Stimulated activated naive CD8-positive, alpha-beta T cell treated with anti-CD3 and anti-CD28 coated beads, Interleukin-15, amount 100 ng/mL, for 72 hours (primary cell): ENCODE data around the gene TGFA.

ENCODE experiments used
- ATAC-seq: fragments of 150-1000 bp; cut with Tn5 transposase; 2 replicates; pipeline ENCODE4 v1.10.0; 2021; ENCODE audit warnings: mild to moderate bottlenecking, moderate library complexity
- DNase-seq, 2 donors: peaks; one replicate each; pipeline ENCODE4 v3.0.0; 2021 to 2022
- H3K27ac Mint-ChIP-seq, 2 donors: one replicate each; pipeline ENCODE4 v1.8.0; 2022; ENCODE audit warnings: mild to moderate bottlenecking in 2 of 2, mixed read lengths in 2 of 2, moderate library complexity in 2 of 2
- H3K27me3 Mint-ChIP-seq: one replicate; pipeline ENCODE4 v1.8.0; 2022; ENCODE audit warnings: mixed read lengths
- H3K4me1 Mint-ChIP-seq: one replicate; pipeline ENCODE4 v1.8.0; 2022; ENCODE audit warnings: mild to moderate bottlenecking, mixed read lengths
- H3K4me3 Mint-ChIP-seq, 2 donors: one replicate each; pipeline ENCODE4 v1.8.0; 2022; ENCODE audit warnings: mild to moderate bottlenecking in 2 of 2, mixed read lengths in 2 of 2, moderate library complexity in 1 of 2
- H3K9me3 Mint-ChIP-seq, 2 donors: one replicate each; pipeline ENCODE4 v1.8.0; 2022; ENCODE audit warnings: mixed read lengths in 2 of 2

The TGFA gene

DNA sequence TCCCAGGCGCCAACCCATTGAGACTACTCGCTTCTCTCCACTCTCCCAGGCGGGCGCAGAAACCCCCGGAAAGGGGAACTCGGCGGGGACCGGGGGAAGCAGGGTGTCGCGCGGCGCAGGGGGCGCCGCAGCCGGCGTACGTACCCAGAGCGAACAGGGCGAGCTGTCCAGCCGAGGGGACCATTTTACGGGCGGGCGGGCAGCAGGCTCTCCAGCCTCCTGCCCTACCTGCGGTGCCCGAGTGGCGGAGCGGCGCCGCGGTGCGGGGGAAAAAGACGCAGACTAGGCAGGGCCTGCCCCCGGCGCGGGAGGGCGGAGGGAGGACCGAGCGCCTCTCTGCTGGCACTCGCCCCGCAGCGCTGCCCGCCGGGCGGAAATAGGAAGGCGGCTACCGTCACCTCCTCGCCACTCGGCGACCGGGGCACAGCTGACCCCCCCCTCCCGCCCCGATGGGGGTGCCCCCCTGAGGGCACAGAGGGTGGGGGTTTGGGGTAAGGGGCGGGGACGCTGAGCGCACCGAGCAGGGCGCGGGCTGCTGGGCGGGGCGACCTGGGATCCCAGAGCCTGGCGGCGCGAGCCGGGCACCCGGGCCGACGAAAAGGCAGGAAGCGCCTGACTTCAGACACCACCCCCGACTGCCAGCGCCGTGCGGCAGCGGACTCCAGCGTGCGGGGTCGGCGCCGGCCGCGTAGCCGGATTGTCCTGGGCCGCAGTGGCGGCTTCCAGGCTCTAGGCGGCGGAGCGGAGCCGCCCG lies at the start of gene TGFA:
TGFA (minus strand) TSS at position 243 of the 754 bp plus-strand sequence; CDS start at position 184, 59 bp downstream.
- H3K4me3 Mint-ChIP-seq, result peak within 1 kb of the TSS; percentile 85 to 97
- DNase-seq, result peak; percentile 78 to 81
- peaks cover 35% of the 10 kb centered on the region for H3K27me3 Mint-ChIP-seq
- peak; percentile 89 for ATAC-seq
- H3K27ac Mint-ChIP-seq, result peak within 1 kb of the TSS; percentile 64 to 98
- peaks cover 33% of the 10 kb centered on the region for H3K4me1 Mint-ChIP-seq
- no peaks in the 10 kb centered on the region for H3K9me3 Mint-ChIP-seq

DNA sequence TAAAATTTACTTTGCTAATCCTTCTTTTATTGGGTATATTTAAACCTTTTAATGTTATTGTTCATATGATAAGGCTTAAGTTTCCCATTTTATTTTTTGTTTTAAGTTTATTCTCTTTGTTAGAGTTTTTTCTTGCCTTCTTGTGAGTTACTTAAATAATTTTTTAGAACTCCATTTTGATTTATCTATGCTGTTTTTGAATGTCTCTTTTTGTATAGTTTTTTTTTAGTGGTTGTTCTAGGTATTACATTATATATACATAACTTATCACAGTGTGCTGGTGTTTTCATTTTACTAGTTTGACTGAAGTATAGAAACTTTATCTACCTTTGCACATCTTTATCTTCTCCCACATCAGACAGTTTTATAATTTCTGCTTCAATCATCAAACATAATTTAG lies 49.4 kb upstream of the TGFA start:
- H3K27me3 Mint-ChIP-seq, result peaks cover 7% of the 10 kb centered on the region
- no peaks in the 10 kb centered on the region for H3K4me1 Mint-ChIP-seq
- no peak overlapping the region for H3K4me3 Mint-ChIP-seq
- DNase-seq (no peak), ATAC-seq (no peak)
- peaks cover 0 to 3% of the 10 kb centered on the region in 2 donors for H3K9me3 Mint-ChIP-seq
- no peak overlapping the region for H3K27ac Mint-ChIP-seq

DNA sequence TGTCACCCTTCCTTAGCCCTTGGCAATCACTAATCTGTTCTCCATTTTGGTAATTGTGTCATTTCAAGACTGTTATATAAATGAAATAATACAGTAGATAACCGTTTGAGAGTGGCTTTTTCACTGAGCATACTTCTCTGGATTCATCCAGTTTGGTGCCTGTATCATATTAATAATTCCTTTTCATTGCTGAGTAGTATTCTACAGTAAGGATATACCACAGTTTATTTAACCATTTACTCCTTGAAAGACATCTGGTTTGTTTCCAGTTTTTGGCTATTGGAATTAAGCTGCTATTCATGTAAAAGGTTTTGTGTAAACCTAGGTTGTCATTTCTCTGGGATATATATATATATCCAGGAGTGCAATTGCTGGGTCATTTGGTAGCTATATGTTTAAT lies 44.6 kb upstream of the TGFA start:
- H3K27ac Mint-ChIP-seq, result no peak overlapping the region
- no peak overlapping the region for H3K4me3 Mint-ChIP-seq
- ATAC-seq (no peak), DNase-seq (no peak)
- H3K4me1 Mint-ChIP-seq, result peaks cover 7% of the 10 kb centered on the region
- peaks cover 0 to 3% of the 10 kb centered on the region in 2 donors for H3K9me3 Mint-ChIP-seq
- H3K27me3 Mint-ChIP-seq, result peaks cover 7% of the 10 kb centered on the region

DNA sequence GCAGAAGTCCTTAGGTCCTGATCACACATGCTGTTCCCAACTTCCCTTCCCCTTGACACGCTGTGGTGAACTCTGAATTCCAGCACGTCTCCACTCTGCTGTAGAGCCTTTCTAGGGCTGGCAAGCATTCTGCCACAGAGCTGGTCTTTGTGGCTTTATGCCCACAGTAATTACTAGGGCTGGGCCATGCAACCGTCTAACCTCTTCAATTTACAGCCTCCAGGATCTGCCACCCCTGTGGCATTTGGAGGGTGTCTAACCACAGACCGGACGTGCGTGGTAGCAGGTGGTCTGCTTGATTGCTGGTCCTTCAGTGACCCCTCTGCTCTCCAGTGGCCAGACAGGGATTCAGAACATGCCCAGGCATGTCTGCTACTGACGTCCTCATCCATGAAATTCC lies 43.1 kb upstream of the TGFA start:
- peak overlapping the region; percentile 35 to 45 for H3K27ac Mint-ChIP-seq
- no peak for ATAC-seq
- DNase-seq, result no peak
- peaks cover 0 to 3% of the 10 kb centered on the region in 2 donors for H3K9me3 Mint-ChIP-seq
- H3K4me1 Mint-ChIP-seq, result peaks cover 7% of the 10 kb centered on the region
- peaks cover 7% of the 10 kb centered on the region for H3K27me3 Mint-ChIP-seq
- no peak overlapping the region for H3K4me3 Mint-ChIP-seq

DNA sequence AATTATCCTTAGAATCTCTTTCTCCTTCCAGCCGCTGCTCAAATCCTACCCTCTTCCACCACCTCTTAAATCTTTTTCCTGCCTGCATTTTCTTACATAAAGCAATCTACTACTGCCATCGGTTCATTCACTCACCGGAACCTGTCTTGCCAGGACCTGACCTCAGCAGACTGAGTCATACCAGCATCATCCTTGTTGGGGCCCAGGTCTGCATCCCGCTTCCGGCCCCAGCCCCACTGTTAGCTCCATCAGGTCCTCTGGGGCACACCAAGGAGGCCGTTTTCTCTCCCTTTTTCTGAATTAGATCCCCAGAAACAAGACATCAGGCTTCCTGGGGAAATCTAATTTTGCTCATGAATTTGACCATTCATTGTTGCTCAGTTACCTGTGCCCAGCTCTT lies 42.7 kb upstream of the TGFA start:
- no peak for DNase-seq

DNA sequence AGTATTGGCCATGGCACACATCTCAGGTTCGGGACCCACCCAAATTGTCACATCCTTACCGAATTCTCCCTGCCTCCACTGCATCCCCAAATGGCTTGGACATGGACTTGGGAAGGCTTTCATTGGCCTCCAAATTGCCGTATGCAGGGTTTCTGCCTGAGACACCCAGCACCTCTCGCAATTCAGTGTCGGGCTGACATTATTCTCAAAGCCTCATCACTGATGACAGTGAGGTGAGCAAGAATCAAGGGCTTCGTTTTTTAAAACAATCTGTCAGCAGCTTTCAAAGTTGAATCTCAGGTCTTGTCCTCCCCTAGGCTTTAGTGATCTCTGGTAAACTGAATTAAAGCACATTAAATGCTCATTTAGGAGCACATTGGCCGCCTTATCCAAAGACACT lies 29.5 kb upstream of the TGFA start:
- Mint-ChIP-seq H3K27me3 (no peaks in the 10 kb centered on the region), H3K4me1 (peaks cover 23% of the 10 kb centered on the region), H3K9me3 (no peaks in the 10 kb centered on the region), H3K4me3 (no peak overlapping the region), H3K27ac (no peak overlapping the region)
- DNase-seq (no peak), ATAC-seq (no peak)

More for the DNA sequence above, 42.7 kb upstream of the TGFA start:
- Mint-ChIP-seq H3K27me3 (peaks cover 7% of the 10 kb centered on the region), H3K4me3 (no peak overlapping the region), H3K9me3 (peaks cover 0 to 3% of the 10 kb centered on the region in 2 donors), H3K27ac (peak overlapping the region in 1 of 2 donors; percentile 35), H3K4me1 (peaks cover 7% of the 10 kb centered on the region)
- ATAC-seq, result no peak

DNA sequence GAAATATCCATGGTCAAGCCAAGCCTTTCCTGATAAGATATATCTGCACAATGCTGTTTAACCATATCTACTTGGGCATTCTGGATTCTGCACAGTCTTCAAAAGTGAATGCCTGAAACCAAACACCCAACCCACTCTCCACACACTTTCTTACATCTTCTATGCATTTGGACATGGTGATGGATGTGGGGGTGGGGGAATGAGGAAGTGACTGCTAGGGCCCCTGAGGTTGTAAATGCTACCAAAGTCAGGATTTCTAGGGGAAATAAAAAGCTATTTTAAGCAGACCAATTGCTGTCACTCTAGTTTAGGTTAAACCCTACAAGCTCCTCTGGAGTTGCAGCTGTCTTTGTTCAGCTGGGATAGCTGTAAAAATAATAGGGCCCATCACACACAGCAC lies 26.7 kb upstream of the TGFA start:
- Mint-ChIP-seq H3K27ac (no peak overlapping the region), H3K4me1 (peaks cover 23% of the 10 kb centered on the region), H3K27me3 (peaks cover 7% of the 10 kb centered on the region), H3K4me3 (no peak overlapping the region), H3K9me3 (no peaks in the 10 kb centered on the region)
- ATAC-seq (no peak), DNase-seq (no peak)

DNA sequence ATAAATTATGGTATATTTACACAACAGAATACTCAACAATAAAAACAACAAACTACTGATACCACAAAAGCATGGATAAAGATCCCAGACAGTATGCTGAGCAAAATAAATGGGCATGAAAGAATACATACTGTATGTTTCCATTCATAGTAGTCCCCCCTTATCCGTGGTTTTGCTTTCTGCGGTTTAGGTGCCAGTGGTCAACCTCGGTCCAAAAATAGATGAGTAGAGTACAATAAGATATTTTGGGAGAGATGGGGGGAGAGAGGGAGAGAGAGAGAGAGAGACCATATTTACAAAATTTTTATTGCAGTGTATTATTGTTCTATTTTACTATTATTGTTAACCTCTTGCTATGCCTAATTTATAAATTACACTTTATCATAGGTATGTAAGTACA lies 21.0 kb upstream of the TGFA start:
- DNase-seq (no peak), ATAC-seq (no peak)
- Mint-ChIP-seq H3K27ac (no peak overlapping the region), H3K27me3 (peaks cover 29% of the 10 kb centered on the region), H3K4me3 (no peak overlapping the region), H3K9me3 (no peaks in the 10 kb centered on the region), H3K4me1 (peaks cover 19% of the 10 kb centered on the region)

DNA sequence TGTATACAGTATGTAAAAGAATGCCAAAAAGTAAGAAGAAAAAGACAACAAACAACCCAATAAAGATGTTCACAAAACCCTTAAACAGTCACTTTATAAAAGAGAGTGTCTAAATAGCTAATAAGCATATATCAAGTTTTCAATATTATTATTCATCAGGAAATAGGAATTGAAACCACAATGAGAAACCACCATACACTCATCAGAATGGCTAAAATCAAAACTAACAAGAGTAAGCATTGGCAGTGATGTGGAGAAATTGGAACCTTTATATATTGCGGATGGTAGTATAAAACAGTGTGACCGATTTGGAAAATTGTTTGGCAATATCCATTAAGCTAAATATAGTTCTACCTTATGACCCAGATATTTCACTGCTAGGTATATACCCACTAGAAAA lies 20.5 kb upstream of the TGFA start:
- H3K27me3 Mint-ChIP-seq, result peaks cover 29% of the 10 kb centered on the region
- DNase-seq (no peak), ATAC-seq (no peak)
- H3K27ac Mint-ChIP-seq, result no peak overlapping the region
- peaks cover 19% of the 10 kb centered on the region for H3K4me1 Mint-ChIP-seq
- no peaks in the 10 kb centered on the region for H3K9me3 Mint-ChIP-seq
- no peak overlapping the region for H3K4me3 Mint-ChIP-seq

DNA sequence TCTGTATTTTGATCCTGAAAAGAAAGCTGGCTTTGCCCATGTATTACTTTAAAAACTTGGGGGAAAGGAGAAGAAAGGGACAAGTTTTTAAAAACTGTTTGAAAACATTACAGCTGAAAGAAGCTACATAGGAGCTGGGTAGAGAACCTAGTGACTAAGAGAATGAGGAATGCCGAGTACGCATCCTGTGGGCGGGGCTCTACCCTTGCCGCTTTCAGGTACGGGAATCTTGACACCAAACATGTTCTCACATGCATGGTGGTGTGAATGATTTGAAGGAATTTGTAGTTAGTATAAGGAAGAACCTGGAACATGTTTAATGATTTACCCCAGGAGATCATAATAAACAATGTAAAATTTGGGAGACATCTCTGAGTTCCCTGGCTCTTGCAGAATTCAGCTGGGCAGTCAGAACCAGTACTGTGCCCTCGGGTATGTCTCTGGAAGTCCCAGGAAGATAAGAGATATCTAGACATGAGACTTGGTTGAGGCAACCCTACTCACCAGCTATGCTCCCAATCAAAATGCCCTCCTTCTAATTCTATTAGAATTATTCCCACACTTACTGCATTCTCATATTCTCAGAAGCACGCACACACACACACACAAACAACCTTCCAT lies 16.5 kb upstream of the TGFA start:
- H3K4me1 Mint-ChIP-seq, result peaks cover 19% of the 10 kb centered on the region
- peaks cover 21% of the 10 kb centered on the region for H3K27me3 Mint-ChIP-seq
- H3K27ac Mint-ChIP-seq, result no peak overlapping the region
- ATAC-seq (no peak), DNase-seq (no peak)
- H3K4me3 Mint-ChIP-seq, result no peak overlapping the region
- H3K9me3 Mint-ChIP-seq, result no peaks in the 10 kb centered on the region

DNA sequence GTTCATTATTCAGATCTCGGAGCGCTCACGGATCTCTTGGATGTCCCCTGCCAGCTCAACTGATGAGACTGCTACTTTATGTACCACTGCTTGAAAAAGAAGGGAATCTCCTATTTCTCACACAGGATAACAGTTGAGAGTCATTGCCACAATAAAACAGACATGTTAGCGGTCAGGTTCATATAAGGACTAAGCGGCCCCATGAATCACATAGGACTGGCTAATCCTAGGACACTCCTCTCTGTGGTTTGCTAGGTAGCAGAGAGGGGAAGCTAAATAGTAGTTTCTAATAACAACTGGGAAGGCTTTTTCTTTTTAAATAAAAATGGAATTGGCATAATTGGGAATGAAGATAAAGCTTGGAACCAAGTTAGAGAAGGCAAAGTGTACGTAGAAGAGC lies 15.9 kb upstream of the TGFA start:
- H3K9me3 Mint-ChIP-seq, result no peaks in the 10 kb centered on the region
- peaks cover 21% of the 10 kb centered on the region for H3K4me1 Mint-ChIP-seq
- DNase-seq, result no peak
- H3K4me3 Mint-ChIP-seq, result no peak overlapping the region
- no peak overlapping the region for H3K27ac Mint-ChIP-seq
- peaks cover 17% of the 10 kb centered on the region for H3K27me3 Mint-ChIP-seq
- no peak for ATAC-seq

DNA sequence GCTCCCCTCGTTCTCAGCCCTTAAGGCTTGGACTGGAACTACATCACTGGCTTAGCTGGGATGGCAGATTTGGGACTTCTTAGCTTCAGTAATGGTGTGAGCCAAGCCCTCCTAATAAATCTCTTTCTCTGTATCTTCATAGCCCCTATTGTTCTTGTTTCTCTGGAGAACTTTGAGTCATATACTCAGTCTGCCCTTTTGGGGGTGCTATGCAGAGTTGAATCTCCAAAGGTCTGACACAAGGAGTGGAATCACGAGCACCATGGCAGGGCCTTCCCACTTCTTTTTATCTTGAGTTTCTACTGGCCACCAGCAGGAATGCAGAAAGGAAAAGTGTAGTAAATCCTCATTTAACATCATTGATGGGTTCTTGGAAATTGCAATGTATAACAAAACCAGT lies 13.3 kb upstream of the TGFA start:
- ATAC-seq (no peak), DNase-seq (no peak)
- H3K9me3 Mint-ChIP-seq, result no peaks in the 10 kb centered on the region
- no peaks in the 10 kb centered on the region for H3K27me3 Mint-ChIP-seq
- H3K27ac Mint-ChIP-seq, result no peak overlapping the region
- H3K4me1 Mint-ChIP-seq, result peaks cover 4% of the 10 kb centered on the region
- H3K4me3 Mint-ChIP-seq, result no peak overlapping the region

DNA sequence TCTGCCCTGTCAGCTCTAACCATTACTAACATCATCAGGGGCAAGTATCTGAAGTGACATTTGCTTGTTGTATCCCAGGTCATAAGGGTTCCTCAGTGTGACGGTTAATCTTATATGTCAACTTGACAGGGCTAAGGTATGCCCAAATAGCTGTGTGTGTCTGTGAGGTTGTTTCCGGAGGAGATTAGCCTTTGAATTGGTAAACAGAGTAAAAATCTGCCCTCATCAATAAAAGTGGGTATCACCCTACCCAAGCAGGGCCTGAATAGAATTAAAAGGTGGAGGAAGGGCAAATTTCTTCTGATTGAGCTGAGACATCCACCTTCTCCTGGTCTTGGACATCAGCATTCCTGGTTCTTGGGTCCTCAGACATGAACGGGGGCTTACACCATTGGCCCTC lies 12.8 kb upstream of the TGFA start:
- H3K27me3 Mint-ChIP-seq, result no peaks in the 10 kb centered on the region
- ATAC-seq, result no peak

DNA sequence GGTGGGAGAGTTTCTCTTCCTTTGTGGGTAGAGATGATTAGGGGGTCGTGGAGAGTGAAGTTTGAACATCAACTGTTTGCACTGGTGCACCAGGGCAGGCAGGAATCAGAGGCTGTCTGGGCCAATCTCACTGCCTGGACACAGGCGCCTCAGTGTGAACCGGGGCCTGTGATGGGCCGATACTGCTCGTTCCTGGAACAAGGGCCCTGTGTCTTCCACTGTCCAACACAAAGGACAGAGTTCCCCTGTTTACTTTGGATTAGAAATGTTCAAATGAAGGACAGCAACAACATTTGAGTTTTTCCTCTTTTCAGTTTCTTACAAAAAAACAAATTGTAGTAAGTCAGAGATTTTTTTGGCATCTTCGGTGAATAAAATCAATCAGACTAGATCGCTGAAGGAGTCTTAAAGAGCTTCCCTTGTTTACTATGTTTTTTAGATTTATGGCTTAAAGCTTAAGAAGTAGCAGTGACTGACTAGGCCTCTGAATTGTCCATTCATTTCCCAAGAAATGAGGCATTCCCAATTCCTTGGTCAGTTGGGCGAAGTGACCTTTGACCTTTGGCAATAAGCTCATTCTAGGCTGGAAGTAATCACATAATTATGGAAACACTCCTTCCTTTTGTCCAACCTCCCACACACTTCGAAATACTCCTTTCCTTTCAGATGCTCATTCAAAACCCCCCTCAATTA lies 11.6 kb upstream of the TGFA start:
- DNase-seq (no peak), ATAC-seq (no peak)
- Mint-ChIP-seq H3K4me1 (peaks cover 4% of the 10 kb centered on the region), H3K27ac (no peak overlapping the region), H3K9me3 (no peaks in the 10 kb centered on the region), H3K4me3 (no peak overlapping the region), H3K27me3 (peaks cover 6% of the 10 kb centered on the region)

More for the DNA sequence above, 12.8 kb upstream of the TGFA start:
- Mint-ChIP-seq H3K9me3 (no peaks in the 10 kb centered on the region), H3K4me3 (no peak overlapping the region), H3K4me1 (peaks cover 4% of the 10 kb centered on the region), H3K27ac (no peak overlapping the region)
- DNase-seq, result no peak

DNA sequence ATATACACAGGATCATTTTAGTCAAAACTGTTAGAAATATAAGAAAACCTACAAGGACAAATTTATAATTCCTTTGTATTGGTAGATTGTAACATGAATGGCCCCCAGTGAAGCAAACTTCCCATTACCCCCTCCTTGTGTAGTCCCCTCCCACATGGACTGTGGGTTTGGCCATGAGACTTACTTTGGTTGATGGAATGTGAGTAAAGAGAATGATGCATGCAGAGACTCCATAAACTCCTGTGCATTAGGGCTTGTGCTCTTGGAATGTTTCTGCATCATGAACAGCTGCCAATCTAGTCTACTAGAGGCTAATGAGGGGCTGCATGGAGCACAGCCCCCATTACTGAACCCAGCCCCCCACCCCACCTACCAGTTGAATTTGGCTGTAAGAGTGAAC lies 8.3 kb upstream of the TGFA start:
- Mint-ChIP-seq H3K4me1 (peaks cover 4% of the 10 kb centered on the region), H3K27me3 (peaks cover 15% of the 10 kb centered on the region)
- no peak for ATAC-seq

DNA sequence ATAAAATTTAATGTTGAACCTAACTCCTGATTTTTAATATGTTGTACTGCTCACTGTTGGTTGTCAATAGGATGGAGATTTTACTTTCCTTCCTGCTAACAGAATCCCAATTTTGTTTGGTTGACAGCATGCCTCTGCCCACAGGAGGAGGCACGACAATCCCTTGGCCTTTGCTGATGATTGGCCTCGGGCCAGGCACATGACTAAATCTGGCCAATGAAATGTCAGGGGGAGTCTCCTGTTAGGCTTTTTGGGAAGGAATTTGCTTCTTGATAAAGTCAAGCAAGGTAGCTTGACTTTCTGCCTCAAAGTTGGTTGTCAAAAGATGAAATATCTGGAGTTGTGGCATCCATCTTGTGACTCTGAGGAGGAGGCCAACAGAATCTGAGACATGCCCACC lies 6.8 kb upstream of the TGFA start:
- Mint-ChIP-seq H3K27me3 (peaks cover 15% of the 10 kb centered on the region), H3K4me3 (no peak overlapping the region), H3K4me1 (peaks cover 4% of the 10 kb centered on the region), H3K9me3 (no peaks in the 10 kb centered on the region), H3K27ac (no peak overlapping the region)
- ATAC-seq, result no peak
- no peak for DNase-seq

More for the DNA sequence above, 8.3 kb upstream of the TGFA start:
- H3K4me3 Mint-ChIP-seq, result no peak overlapping the region
- H3K27ac Mint-ChIP-seq, result no peak overlapping the region
- H3K9me3 Mint-ChIP-seq, result no peaks in the 10 kb centered on the region
- no peak for DNase-seq
